Activated CD4-positive, alpha-beta T cell treated with anti-CD3 and anti-CD28 coated beads for 24 hours (primary cell): ENCODE measurements around the gene FBF1.
"Not testable (repeated sequence)": the region's sequence is repeated elsewhere in the genome, so short reads cannot be mapped to it uniquely, and the experiment has no call there.

Experiments
- DNase-seq, 2 donors: peaks; one replicate each; pipeline ENCODE4 v3.0.0-alpha.2; 2020; ENCODE audit warnings: low read depth in 2 of 2

FBF1 gene

GRCh38 chr17:75896415-75897159, 44.3 kb downstream of the FBF1 start, which contains the start of gene TRIM65:
TSS of gene TRIM65 (minus strand) at chr17:75896951. CDS start at chr17:75896937, 14 bp downstream.
- peak; percentile 65 for DNase-seq

GRCh38 chr17:75895370-75896155, 45.3 kb downstream of the FBF1 start:
- no peak for DNase-seq

- no peak for DNase-seq
These were observed 46.7 kb downstream of the FBF1 start for GRCh38 chr17:75894049-75894733.

- no peak for DNase-seq
These were observed 47.4 kb downstream of the FBF1 start for GRCh38 chr17:75893305-75894048.

GRCh38 chr17:75892556-75893224, 48.2 kb downstream of the FBF1 start:
- DNase-seq: no peak

- no peak for DNase-seq
These were observed 49.0 kb downstream of the FBF1 start for GRCh38 chr17:75891605-75892555.

- DNase-seq: no peak
These were observed 49.7 kb downstream of the FBF1 start for GRCh38 chr17:75891022-75891604.

GRCh38 chr17:75889454-75889853, 51.4 kb downstream of the FBF1 start:
- DNase-seq: no peak

GRCh38 chr17:75888484-75888883, 52.4 kb downstream of the FBF1 start:
- no peak for DNase-seq

GRCh38 chr17:75885860-75886259, 55.0 kb downstream of the FBF1 start:
- DNase-seq: not testable (repeated sequence)

GRCh38 chr17:75885431-75885830, 55.4 kb downstream of the FBF1 start:
- DNase-seq: no peak

GRCh38 chr17:75881678-75882454, 59.0 kb downstream of the FBF1 start:
- DNase-seq: no peak

- DNase-seq: no peak
These were observed 60.6 kb downstream of the FBF1 start for GRCh38 chr17:75880266-75880665.

- no peak for DNase-seq
These were observed 62.5 kb downstream of the FBF1 start, which contains the start of gene TRIM47 for GRCh38 chr17:75878174-75878998. TSS of gene TRIM47 (minus strand) at chr17:75878581. CDS start at chr17:75878548, 33 bp downstream.

GRCh38 chr17:75877752-75878173, 63.1 kb downstream of the FBF1 start:
- peak in 1 of 2 donors; percentile 52 for DNase-seq

- no peak for DNase-seq
These were observed 63.7 kb downstream of the FBF1 start for GRCh38 chr17:75876938-75877751.
